NCI-H460 (cell line): ENCODE results near the gene RAB40AL. TPM values are rescaled to one million over a fixed set of nuclear protein-coding genes. Genes with fewer than 3 reads are reported as not detected.

Experiments
- DNase-seq: peaks from one replicate; pipeline ENCODE4 v3.0.0-alpha.2; 2016; ENCODE audit warnings: low read depth; ENCODE audit errors: extremely low read depth
- total RNA-seq: library from RNA; depleted of rRNA; stranded (reverse); fragments of >200 nt; shearing (Covaris generic); gene quantifications from 2 replicates; pipeline ENCODE4 v1.2.3, GENCODE V29; 2014; rRNA removed

Gene RAB40AL
- total RNA-seq, 1 experiment from 2014 or later, result 0.52 TPM

GRCh38 chrX:102978594-102978993 is 41.5 kb downstream of the RAB40AL start:
- no peak for DNase-seq

- DNase-seq, result no peak
Observed at GRCh38 chrX:102979536-102979935, 42.5 kb downstream of the RAB40AL start.

- no peak for DNase-seq
Observed at GRCh38 chrX:102983205-102983604, 46.1 kb downstream of the RAB40AL start.

- DNase-seq, result no peak
Observed at GRCh38 chrX:102985192-102985591, 48.1 kb downstream of the RAB40AL start.

Other genes with a start within 250 kb of the RAB40AL start
- gene GPRASP2, start 224.8 kb upstream of the RAB40AL start, total RNA-seq, result 7.2 and 9.8 TPM in 2 replicates
- 2.3 and 3.2 TPM in 2 replicates for gene GPRASP3, start 216.5 kb upstream of the RAB40AL start, total RNA-seq
- gene BEX1, start 126.9 kb downstream of the RAB40AL start, total RNA-seq, result not detected in 2 replicates
- not detected in 2 replicates for gene NXF3, start 155.9 kb downstream of the RAB40AL start, total RNA-seq